PC-3 (cell line): ENCODE data around the gene S100Z.

Experiments
- EZH2 ChIP-seq: fragments of 300-600 bp; sonication (generic); IDR thresholded peaks from one replicate; pipeline ENCODE4 v1.6.1; 2017; ENCODE audit warnings: antibody characterized with exemption, mild to moderate bottlenecking, low read length; ENCODE audit not compliant: unreplicated experiment
- EZH2phosphoT487 ChIP-seq: fragments of 300-600 bp; sonication (generic); IDR thresholded peaks from 2 replicates; pipeline ENCODE4 v1.6.1; 2018; ENCODE audit warnings: mild to moderate bottlenecking, antibody characterized with exemption, low read length, borderline replicate concordance
- TF ChIP-seq, protein P1 (sequence below): fragments of 300-600 bp; sonication (generic); conservative IDR thresholded peaks from 2 replicates; pipeline ENCODE4 v1.5.1; 2017; ENCODE audit warnings: antibody characterized with exemption, low read depth, mild to moderate bottlenecking, low read length

- TF ChIP-seq, protein P1, sequence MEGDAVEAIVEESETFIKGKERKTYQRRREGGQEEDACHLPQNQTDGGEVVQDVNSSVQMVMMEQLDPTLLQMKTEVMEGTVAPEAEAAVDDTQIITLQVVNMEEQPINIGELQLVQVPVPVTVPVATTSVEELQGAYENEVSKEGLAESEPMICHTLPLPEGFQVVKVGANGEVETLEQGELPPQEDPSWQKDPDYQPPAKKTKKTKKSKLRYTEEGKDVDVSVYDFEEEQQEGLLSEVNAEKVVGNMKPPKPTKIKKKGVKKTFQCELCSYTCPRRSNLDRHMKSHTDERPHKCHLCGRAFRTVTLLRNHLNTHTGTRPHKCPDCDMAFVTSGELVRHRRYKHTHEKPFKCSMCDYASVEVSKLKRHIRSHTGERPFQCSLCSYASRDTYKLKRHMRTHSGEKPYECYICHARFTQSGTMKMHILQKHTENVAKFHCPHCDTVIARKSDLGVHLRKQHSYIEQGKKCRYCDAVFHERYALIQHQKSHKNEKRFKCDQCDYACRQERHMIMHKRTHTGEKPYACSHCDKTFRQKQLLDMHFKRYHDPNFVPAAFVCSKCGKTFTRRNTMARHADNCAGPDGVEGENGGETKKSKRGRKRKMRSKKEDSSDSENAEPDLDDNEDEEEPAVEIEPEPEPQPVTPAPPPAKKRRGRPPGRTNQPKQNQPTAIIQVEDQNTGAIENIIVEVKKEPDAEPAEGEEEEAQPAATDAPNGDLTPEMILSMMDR: no peak
- TF ChIP-seq EZH2 (no peak), EZH2phosphoT487 (no peak)
Observed at GRCh38 chr5:76831110-76831452, 18.7 kb upstream of the S100Z start.
